Jurkat, Clone E6-1 (cell line): ENCODE data around the gene SHISA8.
"Not testable (repeated sequence)": the region's sequence is repeated elsewhere in the genome, so short reads cannot be mapped to it uniquely, and the experiment has no call there.

Source experiments
- DNase-seq: peaks from one replicate; pipeline ENCODE4 v3.0.0-alpha.2; 2011; ENCODE audit warnings: low read depth, low spot score
- H3K4me3 ChIP-seq: 2 replicates; pipeline ENCODE4 v1.5.1; 2011; ENCODE audit warnings: mild to moderate bottlenecking, low read length, control low read depth, moderate library complexity

SHISA8 gene

GRCh38 chr22:41874090-41874489 lies 40.8 kb downstream of the SHISA8 start:
- no peak for DNase-seq
- H3K4me3 ChIP-seq, result no peak overlapping the region

GRCh38 chr22:41873391-41873790 lies 41.5 kb downstream of the SHISA8 start:
- no peak overlapping the region for H3K4me3 ChIP-seq

DNA sequence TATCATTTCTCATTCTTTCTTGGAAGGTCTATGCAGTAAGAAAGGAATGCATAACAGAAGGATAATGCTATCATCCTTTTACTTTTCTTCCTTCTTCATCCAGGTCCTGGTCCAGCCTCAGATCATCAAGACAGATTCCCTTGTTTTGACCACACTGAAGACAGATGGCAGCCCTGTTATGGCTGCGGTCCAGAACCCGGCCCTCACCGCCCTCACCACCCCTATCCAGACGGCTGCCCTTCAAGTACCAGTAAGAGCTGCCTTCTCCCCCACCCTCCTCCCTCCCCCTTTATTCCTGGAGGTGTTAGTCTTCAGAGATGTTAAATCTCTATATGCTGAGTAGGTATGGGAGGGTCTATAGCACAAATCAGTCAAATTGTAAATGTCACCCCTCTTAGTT lies 44.1 kb downstream of the SHISA8 start:
- no peak overlapping the region for H3K4me3 ChIP-seq
- DNase-seq, result no peak

More at GRCh38 chr22:41873391-41873790, 41.5 kb downstream of the SHISA8 start:
- DNase-seq, result peak; percentile 50

DNA sequence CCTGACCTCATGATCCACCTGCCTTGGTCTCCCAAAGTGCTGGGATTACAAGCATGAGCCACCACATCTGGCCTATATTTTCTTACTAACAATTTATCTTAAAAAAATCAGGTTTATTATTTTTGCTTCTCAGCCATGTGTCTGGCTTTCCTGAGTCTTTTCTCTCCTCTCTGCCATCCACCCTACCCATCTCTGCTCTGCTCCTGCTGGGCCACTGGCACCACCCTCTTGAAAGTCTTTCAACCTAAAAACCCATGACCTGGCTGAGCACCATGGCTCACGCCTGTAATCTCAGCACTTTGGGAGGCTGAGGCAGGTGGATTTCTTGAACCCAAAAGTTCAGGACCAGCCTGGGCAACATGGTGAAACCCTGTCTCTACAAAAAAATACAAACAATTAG lies 44.8 kb downstream of the SHISA8 start:
- DNase-seq, H3K4me3 ChIP-seq: not testable (repeated sequence)

DNA sequence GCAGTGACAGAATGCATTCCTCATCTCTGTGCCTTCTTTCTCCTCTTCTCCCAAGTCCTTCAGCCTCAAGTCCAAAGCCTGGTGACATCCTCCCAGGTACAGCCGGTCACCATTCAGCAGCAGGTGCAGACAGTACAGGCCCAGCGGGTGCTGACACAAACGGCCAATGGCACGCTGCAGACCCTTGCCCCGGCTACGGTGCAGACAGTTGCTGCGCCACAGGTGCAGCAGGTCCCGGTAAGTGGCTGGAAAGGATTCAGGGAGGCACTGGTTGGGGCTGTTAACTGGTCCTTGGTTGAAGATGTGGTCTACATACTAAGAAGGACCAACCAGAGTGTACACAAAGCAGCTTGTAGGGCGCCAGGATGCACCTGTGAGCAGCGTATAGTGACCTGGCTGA lies 46.3 kb downstream of the SHISA8 start:
- H3K4me3 ChIP-seq, result no peak overlapping the region
- no peak for DNase-seq

- no peak overlapping the region for H3K4me3 ChIP-seq
- DNase-seq, result no peak
Observed at GRCh38 chr22:41863472-41863871, 51.4 kb downstream of the SHISA8 start.

DNA sequence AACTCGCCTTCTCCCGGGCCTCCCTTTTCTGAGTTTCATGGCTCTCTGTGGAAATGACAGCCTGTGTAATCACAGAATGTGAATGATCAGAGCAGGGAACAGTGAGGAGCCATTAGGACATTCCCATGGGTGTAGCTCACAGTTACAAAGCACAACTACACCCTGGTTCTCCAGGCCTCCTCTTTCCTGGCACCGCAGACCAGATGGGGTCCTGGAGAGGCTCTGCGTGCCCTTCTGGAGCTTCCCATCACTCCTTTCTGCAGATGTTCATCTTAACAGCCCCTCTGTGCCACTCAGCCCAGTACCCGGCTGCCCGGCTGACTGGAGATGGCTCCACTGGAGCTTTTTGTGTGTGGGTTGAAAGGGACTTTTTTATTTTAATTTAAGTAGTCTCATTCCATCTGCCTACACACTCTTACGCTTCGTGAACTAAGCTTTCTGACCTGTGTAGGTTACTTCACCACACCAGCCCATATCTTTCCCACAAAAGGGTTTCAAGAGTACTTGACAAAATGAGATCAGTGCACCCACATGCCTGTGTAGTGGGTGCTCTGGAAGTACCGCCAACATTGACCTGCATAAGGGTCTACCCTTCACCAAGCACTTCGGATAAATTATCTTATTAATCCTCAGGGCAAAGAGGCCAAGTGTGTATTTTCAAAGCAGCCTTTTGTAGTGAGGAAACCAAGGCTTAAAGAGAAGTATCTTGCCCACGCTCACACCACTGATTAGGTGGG lies 52.2 kb downstream of the SHISA8 start:
- H3K4me3 ChIP-seq, result no peak overlapping the region
- DNase-seq, result no peak

DNA sequence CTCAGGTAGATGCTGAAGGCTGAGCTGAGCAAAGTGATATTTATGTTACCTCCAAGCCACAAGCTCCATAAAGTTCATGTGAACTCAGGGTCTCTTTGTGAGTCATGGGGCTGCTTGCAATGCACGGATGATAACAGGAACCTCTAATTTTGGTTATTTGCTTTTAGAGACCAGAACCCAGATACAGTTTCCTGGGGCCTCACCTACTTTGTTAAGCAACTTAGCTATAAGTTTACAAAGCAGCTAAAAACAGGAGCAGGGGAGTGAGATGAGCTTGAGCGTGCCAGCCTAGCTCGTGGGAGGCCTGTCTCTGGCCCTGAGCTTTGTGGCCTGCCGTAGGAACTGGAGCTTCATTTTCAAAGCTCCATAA lies 52.7 kb downstream of the SHISA8 start:
- H3K4me3 ChIP-seq, result no peak overlapping the region
- DNase-seq, result no peak
